ENCODE measurements around the gene SLC25A18.
A peak's percentile ranks its signal among the peaks of the same experiment; 100 is the strongest.

Gene SLC25A18

GRCh38 chr22:17638432-17639246 is 75.3 kb downstream of the SLC25A18 start, which contains the start of gene BCL2L13:
Gene BCL2L13, plus strand, starts transcription at chr22:17638757. Its CDS starts 16,955 bp downstream, at chr22:17655712.
- TF ChIP-seq CTCF (IDR thresholded peaks at IDR 0.05) (no peak), ZFX (IDR thresholded peaks at IDR 0.05; ENCODE audit: borderline replicate concordance) (no peak)
- H3K27ac ChIP-seq: peak within 1 kb of the TSS; percentile 96

- TF ChIP-seq ZFX (IDR thresholded peaks at IDR 0.05; ENCODE audit: borderline replicate concordance) (no peak), CTCF (IDR thresholded peaks at IDR 0.05) (no peak)
- peak overlapping the region; percentile 96 for H3K27ac ChIP-seq
These were observed 76.0 kb downstream of the SLC25A18 start for GRCh38 chr22:17639247-17639741.
